GM12878 (cell line): ENCODE data around the gene IGFLR1. TPM values are rescaled to one million over a fixed set of nuclear protein-coding genes. Genes with fewer than 3 reads are reported as not detected.

ENCODE experiments used
- ATAC-seq: fragments of 200-7000 bp; cut with Tn5 transposase; 3 replicates; pipeline ENCODE4 v1.9.1; 2020; ENCODE audit warnings: mild to moderate bottlenecking, moderate library complexity
- BruUV-seq: library from RNA; stranded (reverse); fragments of 400-500 nt; replicated peaks from 2 replicates; lab custom pipeline; 2021; lab: Mats Ljungman, UMichigan
- CTCF ChIA-PET: fragments of 300-600 bp; sonication (Branson Sonifier 250); formaldehyde crosslinking; extraction: SDS; loops from one replicate; lab custom pipeline; 2021; ENCODE audit warnings: inconsistent platforms; lab: Yijun Ruan, JAX
- POLR2A ChIA-PET: fragments of 350-600 bp; formaldehyde crosslinking; extraction: SDS; loops from one replicate; lab custom pipeline; 2021; ENCODE audit warnings: inconsistent platforms; lab: Charles Lee
- RAD21 ChIA-PET: fragments of 300-600 bp; sonication (Branson Sonifier 250); formaldehyde crosslinking; loops from one replicate; lab custom pipeline; 2023; ENCODE audit warnings: antibody characterized with exemption; ENCODE audit not compliant: unreplicated experiment; lab: Charles Lee
- SMC1A ChIA-PET: fragments of 300-600 bp; sonication (Branson Sonifier 250); formaldehyde crosslinking; loops from one replicate; lab custom pipeline; 2023; ENCODE audit not compliant: unreplicated experiment, uncharacterized antibody; lab: Charles Lee
- DNase-seq: peaks from one replicate; pipeline ENCODE4 v3.0.0-alpha.2; 2011; ENCODE audit warnings: low read depth, low spot score
- FAIRE-seq: peaks from 3 replicates; lab custom pipeline; 2011; peaks lifted over from hg19 to GRCh38; lab: Jason Lieb, UNC
- H2AFZ ChIP-seq: 2 replicates; pipeline ENCODE4 v1.6.0; 2011; ENCODE audit warnings: low read depth, low read length, control low read depth; ENCODE audit not compliant: control insufficient read depth
- H3K27ac ChIP-seq: 2 replicates; pipeline ENCODE4 v1.5.1; 2011; ENCODE audit warnings: control low read depth; ENCODE audit not compliant: control insufficient read depth, insufficient read depth
- H3K27me3 ChIP-seq, 2 experiments: replicated peaks in 1 of 2; 2 replicates each; pipeline versions ENCODE4 v1.6.0 to v1.6.1; 2011; ENCODE audit warnings: low read length in 1 of 2; ENCODE audit not compliant: control insufficient read depth in 2 of 2, insufficient read depth in 2 of 2
- H3K36me3 ChIP-seq, 2 experiments: 2 replicates each; pipeline ENCODE4 v1.5.1; 2011; ENCODE audit warnings: low read length in 1 of 2; ENCODE audit not compliant: control insufficient read depth in 2 of 2, insufficient read depth in 2 of 2
- H3K4me1 ChIP-seq: 2 replicates; pipeline ENCODE4 v1.6.1; 2011; ENCODE audit warnings: mild to moderate bottlenecking, low read length, moderate library complexity, mixed read lengths; ENCODE audit not compliant: control insufficient read depth, insufficient read depth
- H3K4me2 ChIP-seq: 2 replicates; pipeline ENCODE4 v1.6.0; 2011; ENCODE audit warnings: control low read depth; ENCODE audit not compliant: control insufficient read depth, insufficient read depth
- H3K4me3 ChIP-seq: fragments of 200-600 bp; sonication (generic); 2 replicates; pipeline ENCODE4 v1.5.1; 2016
- H3K79me2 ChIP-seq: 2 replicates; pipeline ENCODE4 v1.6.0; 2011; ENCODE audit warnings: low read length; ENCODE audit not compliant: control insufficient read depth, insufficient read depth
- H3K9ac ChIP-seq: 2 replicates; pipeline ENCODE4 v1.8.0; 2011; ENCODE audit warnings: low read length, control low read depth, mixed read lengths; ENCODE audit not compliant: control insufficient read depth, insufficient read depth
- H3K9me3 ChIP-seq: replicated peaks from 3 replicates; pipeline ENCODE4 v1.5.1; 2011; ENCODE audit warnings: mild to moderate bottlenecking, low read length; ENCODE audit not compliant: control insufficient read depth, insufficient read depth
- H4K20me1 ChIP-seq: 2 replicates; pipeline ENCODE4 v1.6.0; 2011; ENCODE audit not compliant: control insufficient read depth, insufficient read depth
- CBFB ChIP-seq: IDR thresholded peaks from 2 replicates; pipeline ENCODE4 v1.6.1; 2016; ENCODE audit warnings: antibody characterized with exemption, low read depth
- CHD2 ChIP-seq: IDR thresholded peaks from 2 replicates; pipeline ENCODE4 v1.6.1; 2011; ENCODE audit warnings: low read depth, low read length, improper control_type of control experiment, borderline replicate concordance
- IRF4 ChIP-seq: IDR thresholded peaks from 2 replicates; pipeline ENCODE4 v1.6.1; 2011; ENCODE audit warnings: low read depth, low read length
- MXI1 ChIP-seq: fragments of 150-350 bp; IDR thresholded peaks from 2 replicates; pipeline ENCODE4 v1.6.1; 2011; ENCODE audit warnings: low read depth, mild to moderate bottlenecking, inconsistent platforms, low read length, improper control_type of control experiment
- NFYB ChIP-seq: IDR thresholded peaks from 2 replicates; pipeline ENCODE4 v1.6.1; 2011; ENCODE audit warnings: low read depth, mild to moderate bottlenecking, low read length, improper control_type of control experiment, moderate library complexity; ENCODE audit not compliant: insufficient read depth
- RAD21 ChIP-seq: IDR thresholded peaks from 2 replicates; pipeline ENCODE4 v1.6.1; 2011; ENCODE audit warnings: mild to moderate bottlenecking, low read depth, low read length, moderate library complexity; ENCODE audit not compliant: insufficient read depth
- STAT1 ChIP-seq: fragments of 450-650 bp; conservative IDR thresholded peaks from 2 replicates; pipeline ENCODE4 v1.6.1; 2014; ENCODE audit warnings: antibody characterized with exemption, mild to moderate bottlenecking
- SUPT20H ChIP-seq: IDR thresholded peaks from 2 replicates; pipeline ENCODE4 v1.6.1; 2011; ENCODE audit warnings: low read depth, mild to moderate bottlenecking, low read length, moderate library complexity, borderline replicate concordance; ENCODE audit not compliant: control insufficient read depth
- WGBS: methylation state at CpG from one replicate; pipeline ENCODE4 v1.1.6; 2016; ENCODE audit warnings: low lambda C conversion rate; ENCODE audit not compliant: insufficient replicate concordance, insufficient coverage; ENCODE audit errors: missing lambda C conversion rate; 5-methylcytosine and 5-hydroxymethylcytosine counted together
- in situ Hi-C: fragments of 300-500 bp; cut with MboI; formaldehyde crosslinking; loops from 9 replicates; pipeline ENCODE4 v1.14.3; 2018; ENCODE audit warnings: mixed read lengths
- intact Hi-C: fragments of 100-400 bp; cut with micrococcal nuclease; formaldehyde crosslinking; loops from one replicate; pipeline ENCODE4 v1.14.2; 2022; ENCODE audit not compliant: unreplicated experiment
- polyA plus RNA-seq, 11 experiments: library from polyadenylated mRNA; depleted of rRNA in 4 of 11; unstranded in 6 of 11; stranded (reverse) in 5 of 11; fragments of >200 nt; fragmentation: Nextera tagmentation in 4 of 11; fragmentation: Illumina TruSeq in 1 of 11; extraction: Ambion mirVana in 4 of 11; extraction: Trizol in 1 of 11; gene quantifications; 1 replicate in 1 of 11; 2 replicates in 10 of 11; pipeline versions ENCODE4 v1.2.1 to v1.2.3, GENCODE V29; 2011 to 2016; ENCODE audit warnings: inconsistent platforms in 2 of 11, missing spikeins in 2 of 11, low read depth in 1 of 11
- total RNA-seq, 4 experiments: library from RNA; depleted of rRNA in 3 of 4; stranded (reverse); fragments of >200 nt in 3 of 4; fragmentation: Illumina TruSeq in 1 of 4; extraction: Trizol in 1 of 4; gene quantifications; 2 replicates each; pipeline versions ENCODE4 v1.2.1 to v1.2.3, GENCODE V29; 2013 to 2021

The IGFLR1 gene
- total and polyA plus RNA-seq, 10 of the 15 experiments (the other 5 are each of a cell fraction or from before 2014, with no cell fraction given) = 2.5 to 39.9 (median 24.8) TPM

DNA sequence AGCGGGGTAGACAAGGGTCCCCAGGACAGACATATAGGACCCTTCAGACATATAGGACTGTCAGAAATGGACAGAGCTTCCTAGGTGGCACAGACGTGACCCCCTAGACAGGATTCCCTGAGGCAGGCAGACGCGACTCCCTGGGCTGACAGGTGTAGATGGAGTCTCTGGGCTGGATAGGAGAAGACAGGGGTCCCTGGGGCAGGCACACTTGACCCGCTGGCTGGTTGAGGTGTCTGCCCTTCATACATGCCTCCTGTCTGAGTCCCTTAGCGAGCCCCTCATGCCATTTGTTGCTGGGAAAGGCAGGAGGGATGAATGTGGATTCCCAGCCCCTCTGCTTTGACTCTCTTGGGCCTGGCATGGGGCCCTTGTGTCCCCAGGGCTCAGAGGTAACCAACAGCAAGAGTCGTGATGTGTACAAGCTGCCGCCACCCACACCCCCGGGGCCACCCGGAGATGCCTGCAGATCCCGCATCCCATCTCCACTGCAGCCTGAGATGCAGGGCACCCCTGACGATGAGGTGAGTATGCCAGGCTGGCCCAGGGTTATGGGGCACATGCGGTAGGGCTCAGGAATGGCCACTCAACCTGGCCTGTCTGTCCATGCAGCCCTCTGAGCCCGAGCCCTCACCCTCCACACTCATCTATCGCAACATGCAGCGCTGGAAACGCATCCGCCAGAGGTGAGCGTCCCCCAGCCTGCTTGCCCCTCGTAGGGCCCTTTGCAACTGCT lies 11.6 kb upstream of the IGFLR1 start:
- Histone ChIP-seq H3K9me3 (no peaks in the 10 kb centered on the region), H3K4me2 (no peak overlapping the region), H4K20me1 (no peaks in the 10 kb centered on the region), H3K4me1 (peaks cover 12% of the 10 kb centered on the region), H3K4me3 (no peak overlapping the region), H3K9ac (no peak overlapping the region), H2AFZ (no peak overlapping the region), H3K27ac (no peak overlapping the region), H3K79me2 (peaks cover 7% of the 10 kb centered on the region), H3K36me3 (peaks cover 0 to 2% of the 10 kb centered on the region in 2 experiments; a peak in 2 of 4 replicates), H3K27me3 (no peaks in the 10 kb centered on the region)
- intact Hi-C loops = no loop called here
- ChIA-PET RAD21 (no interaction called here), POLR2A (no interaction called here), CTCF (no interaction called here), SMC1A (no interaction called here)
- ATAC-seq (no peak), FAIRE-seq (no peak), DNase-seq (no peak)
- in situ Hi-C loops = no loop called here
- TF ChIP-seq SUPT20H = no peak
- no peak for TF ChIP-seq RAD21
- TF ChIP-seq STAT1 = no peak
- TF ChIP-seq CBFB = no peak
- no peak for TF ChIP-seq MXI1
- no peak for TF ChIP-seq IRF4
- TF ChIP-seq NFYB = no peak
- no peak for TF ChIP-seq CHD2
- BruUV-seq = no TSS peak
- WGBS = 89% methylated on average over 20 of the region's 20 CpGs
